Choroid plexus epithelial cell (primary cell): ENCODE results near the gene KRTAP2-1.
"Not testable (repeated sequence)": the region's sequence is repeated elsewhere in the genome, so short reads cannot be mapped to it uniquely, and the experiment has no call there.

ENCODE experiments used
- DNase-seq: peaks from one replicate; pipeline ENCODE4 v3.0.0-alpha.2; 2010; ENCODE audit warnings: low read depth
- H3K4me3 ChIP-seq: 2 replicates; pipeline ENCODE4 v1.5.1; 2011; ENCODE audit warnings: low read depth, mild to moderate bottlenecking, control low read depth, low read length, moderate library complexity
- TF ChIP-seq, protein P1 (sequence below): conservative IDR thresholded peaks from 2 replicates; pipeline ENCODE4 v1.5.1; 2011; ENCODE audit warnings: low read depth, mild to moderate bottlenecking, control low read depth, inconsistent platforms, low read length, moderate library complexity

Gene KRTAP2-1, protein sequence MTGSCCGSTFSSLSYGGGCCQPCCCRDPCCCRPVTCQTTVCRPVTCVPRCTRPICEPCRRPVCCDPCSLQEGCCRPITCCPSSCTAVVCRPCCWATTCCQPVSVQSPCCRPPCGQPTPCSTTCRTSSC

DNA sequence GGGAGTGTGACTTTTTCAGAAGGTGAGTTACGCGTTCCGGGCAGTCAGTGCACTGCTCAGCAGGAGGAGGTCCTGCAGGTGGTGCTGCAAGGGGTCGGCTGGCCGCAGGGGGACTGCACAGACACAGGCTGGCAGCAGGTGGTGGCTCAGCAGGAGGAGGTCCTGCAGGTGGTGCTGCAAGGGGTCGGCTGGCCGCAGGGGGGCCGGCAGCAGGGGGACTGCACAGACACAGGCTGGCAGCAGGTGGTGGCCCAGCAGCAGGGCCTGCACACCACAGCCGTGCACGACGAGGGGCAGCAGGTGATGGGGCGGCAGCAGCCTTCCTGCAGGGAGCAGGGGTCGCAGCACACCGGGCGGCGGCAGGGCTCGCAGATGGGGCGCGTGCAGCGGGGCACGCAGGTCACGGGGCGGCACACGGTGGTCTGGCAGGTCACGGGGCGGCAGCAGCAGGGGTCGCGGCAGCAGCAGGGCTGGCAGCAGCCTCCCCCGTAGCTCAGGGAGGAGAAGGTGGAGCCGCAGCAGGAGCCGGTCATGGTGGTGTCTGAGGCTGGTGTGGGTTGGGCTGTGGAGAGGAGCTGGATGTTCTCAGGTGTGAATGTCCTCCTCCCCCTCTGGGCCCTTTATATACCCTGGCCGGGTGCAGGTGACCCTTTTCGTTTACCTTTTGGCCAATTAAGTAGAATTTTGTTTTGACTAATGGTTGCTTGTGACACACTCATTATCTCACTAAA, at the start of gene KRTAP2-1:
Gene KRTAP2-1 (minus strand): TSS at position 582 of the 731 bp plus-strand sequence. CDS start 49 bp downstream, at position 533.
- not testable (repeated sequence) for H3K4me3 ChIP-seq, DNase-seq

DNA sequence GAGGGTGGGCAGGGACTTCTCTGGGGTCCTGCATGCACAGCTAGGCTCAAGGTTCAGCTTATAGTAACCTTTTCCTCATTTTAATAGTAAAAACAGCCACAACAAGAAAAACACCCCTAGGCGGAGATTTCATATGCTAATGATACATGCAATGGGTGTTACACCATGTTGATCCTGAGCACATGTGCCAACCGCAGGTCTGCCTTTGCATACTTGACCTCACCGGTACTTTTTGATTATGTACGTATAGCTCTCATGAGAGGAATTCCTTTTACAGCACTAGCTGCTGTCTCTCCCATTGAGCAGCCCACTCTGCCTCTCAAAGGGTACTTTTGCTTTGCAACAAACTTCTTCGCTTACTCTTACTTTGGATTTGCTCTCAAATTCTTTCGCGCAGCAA, 48.9 kb upstream of the KRTAP2-1 start:
- no peak for DNase-seq
- H3K4me3 ChIP-seq = no peak overlapping the region
- TF ChIP-seq, protein P1, sequence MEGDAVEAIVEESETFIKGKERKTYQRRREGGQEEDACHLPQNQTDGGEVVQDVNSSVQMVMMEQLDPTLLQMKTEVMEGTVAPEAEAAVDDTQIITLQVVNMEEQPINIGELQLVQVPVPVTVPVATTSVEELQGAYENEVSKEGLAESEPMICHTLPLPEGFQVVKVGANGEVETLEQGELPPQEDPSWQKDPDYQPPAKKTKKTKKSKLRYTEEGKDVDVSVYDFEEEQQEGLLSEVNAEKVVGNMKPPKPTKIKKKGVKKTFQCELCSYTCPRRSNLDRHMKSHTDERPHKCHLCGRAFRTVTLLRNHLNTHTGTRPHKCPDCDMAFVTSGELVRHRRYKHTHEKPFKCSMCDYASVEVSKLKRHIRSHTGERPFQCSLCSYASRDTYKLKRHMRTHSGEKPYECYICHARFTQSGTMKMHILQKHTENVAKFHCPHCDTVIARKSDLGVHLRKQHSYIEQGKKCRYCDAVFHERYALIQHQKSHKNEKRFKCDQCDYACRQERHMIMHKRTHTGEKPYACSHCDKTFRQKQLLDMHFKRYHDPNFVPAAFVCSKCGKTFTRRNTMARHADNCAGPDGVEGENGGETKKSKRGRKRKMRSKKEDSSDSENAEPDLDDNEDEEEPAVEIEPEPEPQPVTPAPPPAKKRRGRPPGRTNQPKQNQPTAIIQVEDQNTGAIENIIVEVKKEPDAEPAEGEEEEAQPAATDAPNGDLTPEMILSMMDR = no peak

DNA sequence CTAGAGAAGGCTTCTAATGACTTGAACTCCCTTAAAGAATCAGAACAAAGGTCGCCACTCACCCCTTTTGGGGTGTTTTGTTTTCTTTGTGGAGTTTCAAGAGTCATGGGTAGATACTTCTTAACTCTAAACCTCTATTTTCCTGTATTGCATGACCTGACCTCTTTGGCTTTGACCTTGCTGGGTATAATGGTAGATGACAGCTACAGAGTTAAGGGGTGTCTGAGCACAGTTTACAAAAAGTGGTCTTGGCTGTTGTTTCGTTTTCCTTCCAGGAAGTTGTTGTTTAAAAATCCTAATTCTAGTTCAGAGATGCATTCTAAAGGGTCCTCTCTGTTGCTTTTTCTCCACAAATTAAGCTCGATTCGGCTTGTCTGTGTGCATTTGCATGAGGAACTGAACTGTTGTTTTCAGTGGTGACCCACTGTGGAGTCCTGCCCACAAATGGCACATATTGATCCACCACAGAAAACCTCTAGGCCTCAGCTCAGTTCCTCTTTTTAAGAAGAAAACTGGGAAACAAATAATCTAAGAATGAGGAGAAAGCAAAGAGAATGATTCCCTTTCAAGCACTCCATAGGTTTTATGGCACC, 41.7 kb upstream of the KRTAP2-1 start:
- not testable (repeated sequence) for DNase-seq, H3K4me3 ChIP-seq

DNA sequence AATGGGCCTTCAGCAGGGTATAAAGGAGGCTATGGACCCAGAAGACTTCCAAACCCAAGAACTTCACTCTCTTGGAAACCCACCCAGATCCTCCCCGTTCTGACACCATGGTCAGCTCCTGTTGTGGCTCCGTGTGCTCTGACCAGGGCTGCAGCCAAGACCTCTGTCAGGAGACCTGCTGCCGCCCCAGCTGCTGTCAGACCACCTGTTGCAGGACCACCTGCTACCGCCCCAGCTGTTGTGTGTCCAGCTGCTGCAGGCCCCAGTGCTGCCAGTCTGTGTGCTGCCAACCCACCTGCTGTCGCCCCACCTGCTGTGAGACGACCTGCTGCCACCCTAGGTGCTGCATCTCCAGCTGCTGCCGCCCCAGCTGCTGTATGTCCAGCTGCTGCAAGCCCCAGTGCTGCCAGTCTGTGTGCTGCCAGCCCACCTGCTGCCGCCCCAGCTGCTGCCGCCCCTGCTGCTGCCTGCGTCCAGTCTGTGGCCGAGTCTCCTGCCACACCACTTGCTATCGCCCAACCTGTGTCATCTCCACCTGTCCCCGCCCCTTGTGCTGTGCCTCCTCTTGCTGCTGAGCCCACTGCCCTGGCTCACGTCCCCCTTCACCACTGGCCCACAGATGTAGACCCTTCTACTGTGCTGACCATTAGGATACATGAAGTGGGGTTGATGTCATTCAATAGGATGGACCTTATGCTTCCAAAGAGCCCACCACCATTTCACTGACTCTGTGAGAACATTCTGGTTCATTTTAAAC, 37.2 kb upstream of the KRTAP2-1 start, which contains the start of gene KRTAP4-7:
Gene KRTAP4-7 (plus strand): TSS at position 51 of the 757 bp plus-strand sequence. CDS start 57 bp downstream, at position 108.
- not testable (repeated sequence) for DNase-seq, H3K4me3 ChIP-seq

DNA sequence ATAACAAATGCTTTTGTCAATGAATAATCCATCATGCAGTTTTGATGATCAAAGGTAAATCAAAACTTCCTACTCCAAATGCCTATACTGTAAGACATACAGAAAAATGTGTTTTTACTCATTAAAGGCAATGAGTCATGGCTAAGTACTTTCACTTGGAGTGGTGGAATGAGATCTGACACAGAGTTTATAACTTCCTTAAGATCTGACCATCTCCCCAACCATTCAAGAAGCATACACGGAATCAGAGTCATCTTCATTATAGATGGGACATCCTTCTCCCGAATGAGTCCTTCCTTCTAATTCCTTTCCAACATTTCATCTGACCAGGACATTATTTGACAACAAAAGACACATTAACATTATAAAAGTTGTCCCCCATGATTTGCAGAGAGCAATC, 36.3 kb upstream of the KRTAP2-1 start:
- not testable (repeated sequence) for H3K4me3 ChIP-seq, DNase-seq

DNA sequence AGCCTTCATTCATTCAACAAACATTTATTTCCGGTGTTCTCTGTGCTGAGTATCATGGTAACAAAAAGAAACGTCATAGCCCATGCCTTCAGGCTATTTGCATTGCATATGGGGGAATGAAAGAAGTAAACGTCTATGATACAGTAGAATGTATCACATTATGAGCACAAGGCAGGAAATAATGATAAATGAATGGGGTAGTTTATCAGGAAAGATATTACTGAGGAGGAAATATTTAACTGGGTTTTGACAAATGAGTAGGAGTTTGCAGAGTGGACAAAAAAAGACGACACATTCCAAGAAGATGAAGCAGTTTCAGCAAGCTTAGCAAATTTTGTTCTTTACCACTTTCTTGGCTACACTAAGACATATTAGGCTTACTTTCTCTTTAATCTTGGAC, 35.5 kb upstream of the KRTAP2-1 start:
- DNase-seq = no peak
- TF ChIP-seq, protein P1 = no peak
- no peak overlapping the region for H3K4me3 ChIP-seq

DNA sequence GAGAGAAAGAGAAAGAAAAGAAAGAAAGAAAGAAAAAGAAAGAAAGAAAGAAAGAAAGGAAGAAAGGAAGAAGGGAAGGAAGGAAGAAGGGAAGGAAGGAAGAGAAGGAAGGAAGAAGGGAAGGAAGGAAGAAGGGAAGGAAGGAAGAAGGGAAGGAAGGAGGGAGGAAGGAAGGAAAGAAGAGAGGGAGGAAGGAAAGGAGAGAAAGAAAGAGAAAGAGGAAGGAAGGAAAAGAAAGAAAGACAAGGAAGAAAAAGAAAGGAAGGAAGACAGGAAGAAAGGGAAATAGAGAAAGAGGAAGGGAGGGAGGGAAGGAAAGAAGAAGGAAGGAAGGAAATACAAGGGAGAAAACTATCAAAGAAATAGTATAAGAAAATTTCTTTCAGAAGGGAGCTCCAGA, 29.7 kb upstream of the KRTAP2-1 start:
- TF ChIP-seq, protein P1 = no peak
- DNase-seq = no peak
- H3K4me3 ChIP-seq = no peak overlapping the region

DNA sequence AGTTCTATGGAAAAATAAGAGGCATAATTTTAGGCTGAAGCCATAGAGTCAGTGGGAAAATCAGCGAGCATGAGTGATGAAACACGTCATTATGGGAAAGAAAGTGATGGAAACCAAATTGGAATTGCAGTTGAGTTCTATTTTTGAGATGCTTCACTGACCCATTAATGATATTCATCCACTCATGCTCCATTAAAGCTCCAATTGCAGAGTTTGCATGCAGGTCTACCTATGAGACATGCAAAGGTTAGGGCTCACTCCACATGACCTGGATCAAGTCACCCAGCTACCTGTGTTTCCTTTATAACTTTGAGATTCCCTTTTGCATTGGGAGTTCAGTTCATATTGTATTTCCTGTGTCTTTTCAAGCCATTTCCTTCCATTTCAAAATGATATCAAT, 26.6 kb upstream of the KRTAP2-1 start:
- no peak for DNase-seq
- TF ChIP-seq, protein P1 = no peak
- H3K4me3 ChIP-seq = no peak overlapping the region
